IPS-NIHi11 (cell line): ENCODE data around the gene FUZ.
"Not testable (repeated sequence)": the region's sequence is repeated elsewhere in the genome, so short reads cannot be mapped to it uniquely, and the experiment has no call there.

ENCODE experiments used
- DNase-seq: peaks from one replicate; pipeline ENCODE4 v3.0.0; 2012; ENCODE audit warnings: mixed read lengths, low spot score

FUZ gene

GRCh38 chr19:49830766-49831165 is 17.7 kb upstream of the FUZ start:
- no peak for DNase-seq

- DNase-seq: no peak
These were observed 16.6 kb upstream of the FUZ start for GRCh38 chr19:49829721-49830120.

GRCh38 chr19:49829200-49829599 is 16.1 kb upstream of the FUZ start:
- no peak for DNase-seq

GRCh38 chr19:49827034-49827433 is 13.9 kb upstream of the FUZ start:
- no peak for DNase-seq

- DNase-seq: no peak
These were observed 11.6 kb upstream of the FUZ start for GRCh38 chr19:49824662-49825061.

GRCh38 chr19:49823472-49823871 is 10.4 kb upstream of the FUZ start:
- DNase-seq: no peak

- DNase-seq: no peak
These were observed 7.0 kb upstream of the FUZ start for GRCh38 chr19:49820125-49820524.

- not testable (repeated sequence) for DNase-seq
These were observed 6.5 kb upstream of the FUZ start for GRCh38 chr19:49819452-49820115.

- no peak for DNase-seq
These were observed 5.7 kb upstream of the FUZ start for GRCh38 chr19:49818649-49819370.

GRCh38 chr19:49817964-49818648 is 5.0 kb upstream of the FUZ start, which contains the start of gene MED25:
Gene MED25, plus strand, starts transcription at chr19:49818289. Its CDS starts 53 bp downstream, at chr19:49818342.
- peak; percentile 96 for DNase-seq

GRCh38 chr19:49816590-49816989 is 3.5 kb upstream of the FUZ start:
- no peak for DNase-seq

- DNase-seq: no peak
These were observed 918 bp upstream of the FUZ start for GRCh38 chr19:49814010-49814409.

- no peak for DNase-seq
These were observed 568 bp downstream of the FUZ start for GRCh38 chr19:49812452-49812996.

- no peak for DNase-seq
These were observed 1.8 kb downstream of the FUZ start for GRCh38 chr19:49811328-49811727.

- DNase-seq: no peak
These were observed 3.1 kb downstream of the FUZ start for GRCh38 chr19:49809941-49810389.

- no peak for DNase-seq
These were observed 3.7 kb downstream of the FUZ start for GRCh38 chr19:49809160-49809940.

GRCh38 chr19:49808711-49809159 is 4.4 kb downstream of the FUZ start:
- peak; percentile 97 for DNase-seq

- no peak for DNase-seq
These were observed 5.0 kb downstream of the FUZ start for GRCh38 chr19:49807904-49808675.

- DNase-seq: no peak
These were observed 5.8 kb downstream of the FUZ start for GRCh38 chr19:49807058-49807903.

- no peak for DNase-seq
These were observed 6.5 kb downstream of the FUZ start for GRCh38 chr19:49806620-49806959.
